Dermis blood vessel endothelial cell (primary cell): ENCODE measurements around the gene ABCC9. TPM values are rescaled to one million over a fixed set of nuclear protein-coding genes. Genes with fewer than 3 reads are reported as not detected.

ENCODE experiments used
- DNase-seq: peaks from one replicate; pipeline ENCODE4 v3.0.0; 2010
- total RNA-seq: library from RNA; depleted of rRNA; stranded (reverse); fragments of >200 nt; gene quantifications from 2 replicates; pipeline ENCODE4 v1.2.3, GENCODE V29; 2014

The ABCC9 gene
- 0.05 and 0.17 TPM in 2 replicates for total RNA-seq

- DNase-seq: peak; percentile 11
Observed at GRCh38 chr12:21940549-21941505, at the start of gene ABCC9. Gene ABCC9 (minus strand): TSS chr12:21941426. CDS start chr12:21936674, 4,752 bp downstream.

GRCh38 chr12:21989819-21990412 lies 48.7 kb upstream of the ABCC9 start:
- DNase-seq: peak; percentile 65

GRCh38 chr12:21988619-21989018 lies 47.4 kb upstream of the ABCC9 start:
- DNase-seq: no peak

GRCh38 chr12:21987755-21988154 lies 46.5 kb upstream of the ABCC9 start:
- no peak for DNase-seq

- no peak for DNase-seq
Observed at GRCh38 chr12:21985155-21985554, 43.9 kb upstream of the ABCC9 start.

- DNase-seq: no peak
Observed at GRCh38 chr12:21984375-21984774, 43.1 kb upstream of the ABCC9 start.

GRCh38 chr12:21983095-21983494 lies 41.9 kb upstream of the ABCC9 start:
- DNase-seq: no peak

- no peak for DNase-seq
Observed at GRCh38 chr12:21980544-21980943, 39.3 kb upstream of the ABCC9 start.

GRCh38 chr12:21975293-21975692 lies 34.1 kb upstream of the ABCC9 start:
- no peak for DNase-seq

- no peak for DNase-seq
Observed at GRCh38 chr12:21973221-21973620, 32.0 kb upstream of the ABCC9 start.

GRCh38 chr12:21972055-21972454 lies 30.8 kb upstream of the ABCC9 start:
- no peak for DNase-seq

- no peak for DNase-seq
Observed at GRCh38 chr12:21971344-21971743, 30.1 kb upstream of the ABCC9 start.

GRCh38 chr12:21962821-21963220 lies 21.6 kb upstream of the ABCC9 start:
- no peak for DNase-seq

- no peak for DNase-seq
Observed at GRCh38 chr12:21962236-21962635, 21.0 kb upstream of the ABCC9 start.

- no peak for DNase-seq
Observed at GRCh38 chr12:21950649-21951048, 9.4 kb upstream of the ABCC9 start.

- no peak for DNase-seq
Observed at GRCh38 chr12:21949036-21949435, 7.8 kb upstream of the ABCC9 start.

GRCh38 chr12:21946983-21947382 lies 5.8 kb upstream of the ABCC9 start:
- DNase-seq: no peak

- no peak for DNase-seq
Observed at GRCh38 chr12:21945002-21945401, 3.8 kb upstream of the ABCC9 start.

GRCh38 chr12:21942377-21942703 lies 1.1 kb upstream of the ABCC9 start:
- DNase-seq: no peak

GRCh38 chr12:21941506-21942376 lies 515 bp upstream of the ABCC9 start:
- peak; percentile 15 for DNase-seq

- DNase-seq: no peak
Observed at GRCh38 chr12:21939435-21939834, 1.8 kb downstream of the ABCC9 start.

- DNase-seq: no peak
Observed at GRCh38 chr12:21938879-21939278, 2.3 kb downstream of the ABCC9 start.

GRCh38 chr12:21934173-21934572 lies 7.1 kb downstream of the ABCC9 start:
- DNase-seq: no peak
